ENCODE data around the gene UBE2O.

GRCh38 chr17:76468634-76469010 lies 15.7 kb upstream of the UBE2O start:
- TF ChIP-seq POLR2AphosphoS5 (IDR thresholded peaks at IDR 0.05; ENCODE audit: low read depth, low read length): no peak
- TF ChIP-seq EZH2phosphoT487 (IDR thresholded peaks at IDR 0.05; ENCODE audit: borderline replicate concordance, low read depth): no peak
- no peak for TF ChIP-seq CTCF (IDR thresholded peaks at IDR 0.05)
- no peak for TF ChIP-seq EP300 (IDR thresholded peaks at IDR 0.05; ENCODE audit: borderline replicate concordance in 1 of 2, low read depth in 1 of 2, low read length in 1 of 2)
- no peak for TF ChIP-seq SIN3A (IDR thresholded peaks at IDR 0.05; ENCODE audit: borderline replicate concordance, low read depth, low read length)
- TF ChIP-seq, protein P1, sequence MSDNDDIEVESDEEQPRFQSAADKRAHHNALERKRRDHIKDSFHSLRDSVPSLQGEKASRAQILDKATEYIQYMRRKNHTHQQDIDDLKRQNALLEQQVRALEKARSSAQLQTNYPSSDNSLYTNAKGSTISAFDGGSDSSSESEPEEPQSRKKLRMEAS (IDR thresholded peaks at IDR 0.05; ENCODE audit: low read depth): no peak
- TF ChIP-seq GABPA (IDR thresholded peaks at IDR 0.05; ENCODE audit: low read depth): no peak
- no peak for TF ChIP-seq MEF2A (IDR thresholded peaks at IDR 0.05; ENCODE audit: borderline replicate concordance, low read depth)
- TF ChIP-seq MXI1 (IDR thresholded peaks at IDR 0.05; ENCODE audit: low read depth, low read length): no peak

All from SK-N-SH (cell line).